ENCODE measurements around the gene MRPL20. TPM values are rescaled to one million over a fixed set of nuclear protein-coding genes. Genes with fewer than 3 reads are reported as not detected.

The MRPL20 gene
- total and polyA plus RNA-seq, 9 donors, result 79.9 to 130 (median 95.0) TPM

DNA sequence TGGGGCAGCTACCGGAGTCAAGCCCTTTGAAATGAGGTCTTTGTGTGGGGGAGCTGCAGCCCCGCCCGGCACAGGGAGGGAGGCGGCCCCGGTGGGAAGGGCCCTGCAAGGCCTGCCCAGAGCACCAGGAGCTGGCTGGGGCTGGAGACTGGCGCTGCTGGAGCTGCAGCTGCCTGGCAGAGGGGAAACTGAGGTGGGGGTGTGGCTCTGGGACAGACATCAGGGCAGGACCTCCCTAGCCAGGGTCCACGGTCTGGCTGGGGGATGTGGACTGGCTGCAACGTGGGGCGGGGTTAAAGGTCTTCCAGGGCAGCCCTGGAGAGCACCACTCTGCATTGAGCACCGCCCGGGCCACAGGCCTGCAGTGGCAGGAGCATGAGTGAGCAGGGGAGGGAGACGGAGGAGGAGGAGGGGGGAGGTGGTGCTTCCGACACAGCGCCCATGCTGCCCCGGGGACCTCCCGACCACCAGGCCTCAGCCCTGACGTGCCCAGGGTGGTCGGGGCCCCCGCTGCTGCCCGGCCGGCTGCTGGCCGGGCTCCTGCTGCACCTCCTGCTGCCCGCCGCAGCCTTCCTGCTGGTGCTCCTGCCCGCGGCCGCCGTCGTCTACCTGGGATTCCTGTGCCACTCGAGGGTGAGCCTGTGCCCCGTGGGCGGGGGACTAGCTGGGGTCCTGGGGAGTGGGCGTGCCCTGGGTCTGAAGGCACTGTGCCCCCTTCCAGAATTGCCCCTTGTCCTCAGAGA is 18.8 kb upstream of the MRPL20 start:
- peak in 1 of 5 donors; percentile 32 for DNase-seq
- Histone ChIP-seq H3K9me3 (no peaks in the 10 kb centered on the region), H3K4me1 (ENCODE audit: insufficient read depth) (peaks cover 10% of the 10 kb centered on the region), H3K4me3 (no peak overlapping the region), H3K27ac (no peak overlapping the region), H3K36me3 (no peaks in the 10 kb centered on the region), H3K27me3 (no peaks in the 10 kb centered on the region)
- intact Hi-C loops (cut with DNase I), result no loop called here
- TF ChIP-seq, protein P1, sequence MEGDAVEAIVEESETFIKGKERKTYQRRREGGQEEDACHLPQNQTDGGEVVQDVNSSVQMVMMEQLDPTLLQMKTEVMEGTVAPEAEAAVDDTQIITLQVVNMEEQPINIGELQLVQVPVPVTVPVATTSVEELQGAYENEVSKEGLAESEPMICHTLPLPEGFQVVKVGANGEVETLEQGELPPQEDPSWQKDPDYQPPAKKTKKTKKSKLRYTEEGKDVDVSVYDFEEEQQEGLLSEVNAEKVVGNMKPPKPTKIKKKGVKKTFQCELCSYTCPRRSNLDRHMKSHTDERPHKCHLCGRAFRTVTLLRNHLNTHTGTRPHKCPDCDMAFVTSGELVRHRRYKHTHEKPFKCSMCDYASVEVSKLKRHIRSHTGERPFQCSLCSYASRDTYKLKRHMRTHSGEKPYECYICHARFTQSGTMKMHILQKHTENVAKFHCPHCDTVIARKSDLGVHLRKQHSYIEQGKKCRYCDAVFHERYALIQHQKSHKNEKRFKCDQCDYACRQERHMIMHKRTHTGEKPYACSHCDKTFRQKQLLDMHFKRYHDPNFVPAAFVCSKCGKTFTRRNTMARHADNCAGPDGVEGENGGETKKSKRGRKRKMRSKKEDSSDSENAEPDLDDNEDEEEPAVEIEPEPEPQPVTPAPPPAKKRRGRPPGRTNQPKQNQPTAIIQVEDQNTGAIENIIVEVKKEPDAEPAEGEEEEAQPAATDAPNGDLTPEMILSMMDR (IDR thresholded peaks at IDR 0.05), result no peak
- no peak for TF ChIP-seq EP300 (IDR thresholded peaks at IDR 0.05)
- TF ChIP-seq POLR2A (IDR thresholded peaks at IDR 0.05), result no peak
- 62 to 70% (median 69%) methylated on average over 30 to 33 of the region's 33 CpGs for WGBS, 3 donors

- H3K27me3 ChIP-seq, result no peaks in the 10 kb centered on the region
- WGBS, 3 donors, result 74 to 79% (median 75%) methylated on average over 12 of the region's 12 CpGs
- no peak overlapping the region for H3K4me3 ChIP-seq
- H3K27ac ChIP-seq, result no peak overlapping the region
- no peaks in the 10 kb centered on the region for H3K36me3 ChIP-seq
- H3K9me3 ChIP-seq, result no peaks in the 10 kb centered on the region
- no peak for DNase-seq
- intact Hi-C loops (cut with DNase I), result no loop called here
- H3K4me1 ChIP-seq (ENCODE audit: insufficient read depth), result peaks cover 9% of the 10 kb centered on the region
- TF ChIP-seq EP300 (IDR thresholded peaks at IDR 0.05) (no peak), POLR2A (IDR thresholded peaks at IDR 0.05) (no peak)
- TF ChIP-seq, protein P1 (IDR thresholded peaks at IDR 0.05), result no peak
Measured at GRCh38 chr1:1425426-1425752, 18.3 kb upstream of the MRPL20 start.

- Histone ChIP-seq H3K27ac (no peak overlapping the region), H3K36me3 (no peaks in the 10 kb centered on the region), H3K4me3 (no peak overlapping the region), H3K9me3 (no peaks in the 10 kb centered on the region), H3K4me1 (ENCODE audit: insufficient read depth) (peaks cover 10% of the 10 kb centered on the region), H3K27me3 (no peaks in the 10 kb centered on the region)
- TF ChIP-seq, protein P1 (IDR thresholded peaks at IDR 0.05), result no peak
- TF ChIP-seq POLR2A (IDR thresholded peaks at IDR 0.05), result no peak
- TF ChIP-seq EP300 (IDR thresholded peaks at IDR 0.05), result no peak
- 55 to 69% (median 64%) methylated on average over 15 of the region's 15 CpGs for WGBS, 3 donors
- no peak for DNase-seq
- intact Hi-C loops (cut with DNase I), result no loop called here
Measured at GRCh38 chr1:1424707-1425106, 17.6 kb upstream of the MRPL20 start.

DNA sequence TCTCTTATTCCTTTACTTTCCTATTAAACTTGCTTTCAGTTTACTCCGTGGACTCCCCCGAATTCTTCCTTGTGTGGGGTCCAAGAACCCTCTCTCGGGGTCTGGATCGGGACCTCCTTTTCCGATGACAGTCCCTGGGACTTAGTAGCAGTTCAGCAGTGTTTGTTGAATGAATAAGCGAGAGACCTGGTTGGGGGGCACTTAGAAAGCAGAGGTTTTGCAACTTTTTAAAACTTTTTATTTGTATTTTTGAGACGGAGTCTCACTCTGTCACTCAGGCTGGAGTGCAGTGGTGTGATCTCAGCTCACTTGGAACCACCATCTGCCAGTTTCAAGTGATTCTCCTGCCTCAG is 16.1 kb upstream of the MRPL20 start:
- H3K27ac ChIP-seq, result no peak overlapping the region
- H3K9me3 ChIP-seq, result no peaks in the 10 kb centered on the region
- TF ChIP-seq, protein P1 (IDR thresholded peaks at IDR 0.05), result no peak
- TF ChIP-seq EP300 (IDR thresholded peaks at IDR 0.05) (no peak), POLR2A (IDR thresholded peaks at IDR 0.05) (no peak)
- no peaks in the 10 kb centered on the region for H3K36me3 ChIP-seq
- peaks cover 9% of the 10 kb centered on the region for H3K4me1 ChIP-seq (ENCODE audit: insufficient read depth)
- intact Hi-C loops (cut with DNase I), result no loop called here
- H3K27me3 ChIP-seq, result no peaks in the 10 kb centered on the region
- WGBS, 3 donors, result 64 to 75% (median 67%) methylated on average over 7 of the region's 7 CpGs
- DNase-seq, result no peak
- H3K4me3 ChIP-seq, result no peak overlapping the region
